ENCODE data around the gene PLCG2. TPM values are rescaled to one million over a fixed set of nuclear protein-coding genes. Genes with fewer than 3 reads are reported as not detected.

PLCG2 gene
- total RNA-seq, 1 experiment from 2014 or later: 6.0 TPM

- WGBS (ENCODE audit: extremely low coverage, insufficient read length, low lambda C conversion rate): no CpG with 5 or more reads among the region's 5 CpGs
- H3K4me2 ChIP-seq (ENCODE audit: insufficient read depth, insufficient read length, low read length): no peak overlapping the region
- no peak overlapping the region for H4K5ac ChIP-seq (ENCODE audit: insufficient read length, low read depth, low read length)
- H3K56ac ChIP-seq (ENCODE audit: insufficient read length, low read depth, low read length): no peak overlapping the region
- no peak overlapping the region for H4K8ac ChIP-seq (replicated peaks; ENCODE audit: insufficient read length, low read depth, low read length)
- H3K23me2 ChIP-seq (ENCODE audit: insufficient read length, low read depth, low read length, poor library complexity, severe bottlenecking): no peaks in the 10 kb centered on the region
- H2BK15ac ChIP-seq (ENCODE audit: low read depth, low read length): no peak overlapping the region
- no peak overlapping the region for H3K18ac ChIP-seq (ENCODE audit: insufficient read length, low read depth, low read length)
- no peak overlapping the region for H4K91ac ChIP-seq (ENCODE audit: insufficient read length, low read depth, low read length)
- no peak overlapping the region for H3K27ac ChIP-seq (ENCODE audit: insufficient read length, low read depth, low read length)
- H3K79me1 ChIP-seq (ENCODE audit: insufficient read depth, low read depth, low read length, poor library complexity, severe bottlenecking): no peaks in the 10 kb centered on the region
- H3K9ac ChIP-seq (ENCODE audit: extremely low read depth, insufficient read length, low read length): no peak overlapping the region
- no peak overlapping the region for H3K27ac Mint-ChIP-seq
- no peak overlapping the region for H3T11ph ChIP-seq (ENCODE audit: low read length)
- H3K4me1 ChIP-seq (ENCODE audit: insufficient read depth, low read length): peaks cover 9% of the 10 kb centered on the region; the same call in 1 of the 2 replicates
- H3K9me3 Mint-ChIP-seq: no peaks in the 10 kb centered on the region; a peak in 1 of 5 replicates
- H2BK5ac ChIP-seq (ENCODE audit: insufficient read length, low read length): no peak overlapping the region
- H2AK5ac ChIP-seq (ENCODE audit: insufficient read length, low read length): no peak overlapping the region
- no peak overlapping the region for H3K23ac ChIP-seq (ENCODE audit: insufficient read length, low read depth, low read length)
- H3K79me2 ChIP-seq (ENCODE audit: insufficient read depth, low read length): no peaks in the 10 kb centered on the region
- H3K4me1 Mint-ChIP-seq: peaks cover 30% of the 10 kb centered on the region in 2 experiments
- no peak overlapping the region for H2AFZ ChIP-seq (ENCODE audit: low read length)
- no peak overlapping the region for H2BK12ac ChIP-seq (ENCODE audit: insufficient read length, low read depth, low read length)
- no peak overlapping the region for H3K4me3 Mint-ChIP-seq
- no peaks in the 10 kb centered on the region for H4K20me1 ChIP-seq (ENCODE audit: control insufficient read depth, insufficient read depth, insufficient read length)
- TF ChIP-seq CTCF (conservative IDR thresholded peaks at IDR 0.05): no peak
- H2BK20ac ChIP-seq (ENCODE audit: low read depth, low read length, poor library complexity, severe bottlenecking): no peak overlapping the region
- peaks cover 0 to 5% (median 3%) of the 10 kb centered on the region in 3 experiments; a peak in 1 of 7 replicates for H3K36me3 Mint-ChIP-seq (ENCODE audit: insufficient read depth in 1 of 3, low read depth in 3 of 3)
- DNase-seq: no peak
- H3K14ac ChIP-seq (ENCODE audit: insufficient read depth, low read length): no peak overlapping the region
- H3K9me3 ChIP-seq (ENCODE audit: control insufficient read depth, low read depth, low read length): no peaks in the 10 kb centered on the region
- H3K4ac ChIP-seq (ENCODE audit: low read depth, low read length): no peak overlapping the region
- H3K27me3 Mint-ChIP-seq (ENCODE audit: low read depth): peaks cover 20% of the 10 kb centered on the region
- H2BK120ac ChIP-seq (ENCODE audit: low read depth, low read length, poor library complexity, severe bottlenecking): no peak overlapping the region
- no peaks in the 10 kb centered on the region for H3K27me3 ChIP-seq (ENCODE audit: insufficient read depth, low read length)
These were observed 167.1 kb downstream of the PLCG2 start for GRCh38 chr16:81946206-81946605.
